BJ (cell line): Measurements from ENCODE around the gene C5orf47. TPM values are rescaled to one million over a fixed set of nuclear protein-coding genes. Genes with fewer than 3 reads are reported as not detected.

Source experiments
- CTCF ChIA-PET: fragments of 350-600 bp; formaldehyde crosslinking; extraction: SDS; loops from one replicate; lab custom pipeline; 2021; ENCODE audit warnings: antibody characterized with exemption, inconsistent platforms; lab: Yijun Ruan, JAX
- POLR2A ChIA-PET: fragments of 300-600 bp; sonication (Branson Sonifier 250); formaldehyde crosslinking; extraction: SDS; loops from one replicate; lab custom pipeline; 2021; ENCODE audit warnings: antibody characterized with exemption; lab: Charles Lee
- DNase-seq: peaks from one replicate; pipeline ENCODE4 v3.0.0-alpha.2; 2011; ENCODE audit warnings: low read depth
- H3K27me3 ChIP-seq: 2 replicates; pipeline ENCODE4 v1.6.0; 2011; ENCODE audit warnings: low read length; ENCODE audit not compliant: control insufficient read depth, insufficient read depth
- H3K36me3 ChIP-seq: 2 replicates; pipeline ENCODE4 v1.5.1; 2011; ENCODE audit warnings: low read length; ENCODE audit not compliant: control insufficient read depth, insufficient read depth
- H3K4me3 ChIP-seq: 2 replicates; pipeline ENCODE4 v1.5.1; 2011; ENCODE audit warnings: low read depth, mild to moderate bottlenecking, control low read depth, low read length
- CTCF ChIP-seq: IDR thresholded peaks from 2 replicates; pipeline ENCODE4 v1.5.1; 2011; ENCODE audit warnings: low read depth, mild to moderate bottlenecking, control low read depth, inconsistent platforms, low read length, moderate library complexity; ENCODE audit not compliant: insufficient read depth
- polyA plus RNA-seq: library from polyadenylated mRNA; depleted of rRNA; stranded (reverse); fragments of >200 nt; gene quantifications from 2 replicates; pipeline ENCODE4 v1.2.3, GENCODE V29; 2011

The C5orf47 gene
- polyA plus RNA-seq, 1 experiment: not detected

GRCh38 chr5:174045470-174046025 lies 56.6 kb downstream of the C5orf47 start, which contains the start of gene NSG2:
Gene NSG2 (plus strand): TSS chr5:174045706. CDS start chr5:174046756, 1,050 bp downstream.
- Histone ChIP-seq H3K27me3 (no peaks in the 10 kb centered on the region), H3K4me3 (no peak within 1 kb of the TSS), H3K36me3 (no peaks in the 10 kb centered on the region)
- ChIA-PET CTCF (interaction anchor here (0.6 to 3.9 kb wide), 13 partner anchors 10 to 280 kb away, joined by 3 to 45 read pairs (median 4); no protein-coding TSS in a partner anchor), POLR2A (no interaction called here)
- TF ChIP-seq CTCF: peak; percentile 57
- peak; percentile 31 for DNase-seq

GRCh38 chr5:174046558-174046957 lies 57.6 kb downstream of the C5orf47 start:
- no peaks in the 10 kb centered on the region for H3K27me3 ChIP-seq
- ChIA-PET CTCF (interaction anchor here (0.6 to 3.9 kb wide), 4 partner anchors 186 to 271 kb away, joined by 3 to 45 read pairs (median 20); no protein-coding TSS in a partner anchor), POLR2A (no interaction called here)
- H3K4me3 ChIP-seq: no peak overlapping the region
- TF ChIP-seq CTCF: no peak
- no peaks in the 10 kb centered on the region for H3K36me3 ChIP-seq
- no peak for DNase-seq

GRCh38 chr5:174047472-174048099 lies 58.6 kb downstream of the C5orf47 start:
- Histone ChIP-seq H3K36me3 (no peaks in the 10 kb centered on the region), H3K27me3 (no peaks in the 10 kb centered on the region), H3K4me3 (no peak overlapping the region)
- ChIA-PET POLR2A (no interaction called here), CTCF (interaction anchor here (3.9 kb wide), 1 partner anchor 270 kb away, joined by 36 read pairs; no protein-coding TSS in a partner anchor)
- DNase-seq: no peak
- no peak for TF ChIP-seq CTCF

- Histone ChIP-seq H3K36me3 (no peaks in the 10 kb centered on the region), H3K4me3 (no peak overlapping the region), H3K27me3 (no peaks in the 10 kb centered on the region)
- ChIA-PET CTCF (interaction anchor here (1.4 kb wide), 1 partner anchor 265 kb away, joined by 3 read pairs; no protein-coding TSS in a partner anchor), POLR2A (no interaction called here)
- TF ChIP-seq CTCF: no peak
- no peak for DNase-seq
These were observed 63.7 kb downstream of the C5orf47 start for GRCh38 chr5:174052636-174053035.

GRCh38 chr5:174053905-174054304 lies 64.9 kb downstream of the C5orf47 start:
- CTCF ChIA-PET: no interaction called here
- no peak for DNase-seq
- POLR2A ChIA-PET: no interaction called here
- no peak overlapping the region for H3K4me3 ChIP-seq
- no peaks in the 10 kb centered on the region for H3K27me3 ChIP-seq
- TF ChIP-seq CTCF: no peak
- no peaks in the 10 kb centered on the region for H3K36me3 ChIP-seq
